8988T (cell line): ENCODE data around the gene TXNIP.

Source experiments
- DNase-seq: peaks from one replicate; pipeline ENCODE4 v3.0.0; 2011

Gene TXNIP

DNA sequence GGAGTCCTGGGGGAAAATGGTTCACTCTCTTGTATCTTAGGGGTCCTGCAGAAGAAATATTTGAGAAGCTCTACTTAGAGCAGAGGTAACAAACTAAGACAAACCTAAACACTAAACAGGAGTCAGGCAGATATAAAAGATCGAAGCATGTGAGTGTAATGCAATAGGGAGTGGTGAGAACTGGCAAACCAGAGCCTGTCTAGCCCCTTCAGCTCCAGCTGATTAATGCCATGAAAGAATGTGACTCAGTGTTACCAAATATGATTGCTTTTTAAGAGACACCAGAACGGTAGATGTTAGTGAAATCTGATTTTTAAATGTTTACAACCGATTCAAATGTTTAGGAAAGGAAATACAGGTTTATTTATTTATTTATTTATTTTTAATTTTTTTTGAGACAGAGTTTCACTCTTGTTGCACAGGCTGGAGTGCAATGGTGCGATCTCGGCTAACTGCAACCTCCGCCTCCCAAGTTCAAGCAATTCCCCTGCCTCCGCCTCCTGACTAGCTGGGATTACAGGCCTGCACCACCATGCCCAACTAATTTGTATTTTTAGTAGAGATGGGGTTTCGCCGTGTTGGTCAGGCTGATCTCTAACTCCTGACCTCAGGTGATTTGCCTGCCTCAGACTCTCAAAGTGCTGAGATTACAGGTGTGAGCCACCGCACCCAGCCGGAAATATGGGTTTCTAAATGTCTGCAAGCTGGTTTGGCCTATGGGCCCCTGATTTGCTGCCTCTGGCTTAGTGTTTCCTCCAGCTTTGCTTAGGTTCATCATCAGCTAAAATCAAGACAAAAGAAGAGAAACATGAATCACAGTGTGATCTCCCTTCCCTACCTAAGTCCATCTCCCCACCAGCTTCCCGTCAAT lies 12.2 kb downstream of the TXNIP start:
- DNase-seq: no peak

DNA sequence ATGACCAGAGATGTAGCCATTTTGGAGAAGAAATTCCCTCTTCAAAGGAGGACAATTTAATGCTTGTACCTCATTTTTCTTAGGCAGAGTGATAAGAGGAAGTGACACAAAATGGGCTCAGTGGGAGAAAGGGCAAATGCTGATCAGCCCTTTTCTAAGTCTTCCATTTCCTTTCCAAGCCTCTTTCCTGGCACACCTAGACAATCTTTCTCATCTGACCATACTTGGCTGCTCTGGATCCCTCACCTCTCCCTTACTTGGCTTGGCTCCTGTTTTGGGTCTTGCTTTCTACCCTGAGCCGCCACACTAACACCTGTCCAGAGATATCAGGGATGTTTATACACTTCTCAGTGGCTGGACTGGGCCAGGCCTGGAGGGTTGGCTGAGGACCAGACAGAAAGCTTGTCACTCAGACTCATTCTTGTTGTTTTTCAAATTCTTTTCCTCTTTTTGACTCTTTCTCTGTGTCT lies 13.1 kb downstream of the TXNIP start:
- no peak for DNase-seq

DNA sequence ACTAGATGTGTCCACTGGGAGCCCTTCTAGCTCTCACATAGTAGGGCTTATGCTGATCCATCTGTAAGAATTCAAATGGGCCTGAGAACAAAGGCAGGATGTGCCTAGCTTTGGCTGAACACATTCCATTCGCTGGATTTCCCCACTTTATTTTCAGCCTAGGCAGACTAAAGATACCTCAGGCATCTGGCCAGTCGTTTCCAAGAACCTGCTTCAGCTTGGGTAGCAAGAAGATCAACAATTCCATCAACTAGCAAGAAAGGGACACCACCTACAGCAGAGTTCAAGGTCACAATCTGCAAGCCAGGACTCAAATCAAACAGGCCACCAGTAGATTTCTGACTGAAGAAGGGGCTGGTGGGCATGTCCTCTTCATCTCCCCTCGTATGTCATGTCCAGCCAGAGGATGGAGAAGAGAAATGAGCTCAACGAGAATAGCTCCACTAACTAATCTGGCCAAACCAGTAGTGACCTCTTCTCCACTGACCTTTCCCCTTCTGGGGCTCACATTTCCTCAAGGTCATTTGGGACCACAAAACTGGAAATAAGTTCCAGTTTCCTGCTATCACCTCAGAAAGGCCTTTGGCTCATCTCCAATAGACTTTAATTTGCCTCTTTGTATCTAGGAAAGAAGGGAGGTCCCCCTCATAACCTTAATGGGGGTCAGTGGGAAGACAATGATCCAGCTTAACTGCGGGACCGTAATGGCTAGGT lies 14.2 kb downstream of the TXNIP start:
- no peak for DNase-seq

- no peak for DNase-seq
Measured at GRCh38 chr1:145980457-145980994, 15.9 kb downstream of the TXNIP start.

DNA sequence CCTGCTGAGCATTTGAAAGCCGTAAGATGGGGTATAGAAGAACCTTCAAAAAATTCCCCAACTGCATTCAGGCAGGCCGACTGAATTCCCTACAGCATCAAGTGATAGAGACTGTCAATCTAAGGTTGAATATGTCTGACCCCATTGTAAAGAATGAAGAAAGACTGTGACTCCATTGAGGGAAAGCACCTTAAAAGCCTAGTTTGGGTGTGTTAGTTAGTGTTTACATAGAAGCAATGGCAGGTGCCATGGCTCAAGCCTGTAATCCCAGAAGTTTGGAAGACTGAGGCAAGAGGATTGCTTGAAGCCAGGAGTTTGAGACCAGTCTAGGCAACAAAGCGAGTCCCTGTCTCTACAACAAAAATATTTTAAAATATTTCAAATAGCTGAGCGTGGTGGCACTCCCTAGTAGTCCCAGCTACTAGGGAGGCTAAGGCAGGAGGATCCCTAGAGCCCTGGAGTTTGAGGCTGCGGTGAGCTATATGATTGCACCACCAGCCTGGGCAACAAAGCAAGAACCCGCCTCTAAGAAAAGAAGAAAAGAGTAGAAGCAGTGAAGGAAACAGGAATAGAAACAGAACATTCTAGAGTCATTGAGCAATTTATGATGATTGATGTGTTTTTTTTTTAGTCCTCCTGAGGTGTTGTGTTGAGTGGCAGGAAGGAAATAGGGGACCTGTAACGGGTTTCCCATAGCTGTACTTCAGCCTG lies 16.5 kb downstream of the TXNIP start:
- DNase-seq: no peak

- DNase-seq: no peak
Measured at GRCh38 chr1:145978854-145979745, 17.3 kb downstream of the TXNIP start.

GRCh38 chr1:145978471-145978853 lies 17.9 kb downstream of the TXNIP start:
- no peak for DNase-seq

DNA sequence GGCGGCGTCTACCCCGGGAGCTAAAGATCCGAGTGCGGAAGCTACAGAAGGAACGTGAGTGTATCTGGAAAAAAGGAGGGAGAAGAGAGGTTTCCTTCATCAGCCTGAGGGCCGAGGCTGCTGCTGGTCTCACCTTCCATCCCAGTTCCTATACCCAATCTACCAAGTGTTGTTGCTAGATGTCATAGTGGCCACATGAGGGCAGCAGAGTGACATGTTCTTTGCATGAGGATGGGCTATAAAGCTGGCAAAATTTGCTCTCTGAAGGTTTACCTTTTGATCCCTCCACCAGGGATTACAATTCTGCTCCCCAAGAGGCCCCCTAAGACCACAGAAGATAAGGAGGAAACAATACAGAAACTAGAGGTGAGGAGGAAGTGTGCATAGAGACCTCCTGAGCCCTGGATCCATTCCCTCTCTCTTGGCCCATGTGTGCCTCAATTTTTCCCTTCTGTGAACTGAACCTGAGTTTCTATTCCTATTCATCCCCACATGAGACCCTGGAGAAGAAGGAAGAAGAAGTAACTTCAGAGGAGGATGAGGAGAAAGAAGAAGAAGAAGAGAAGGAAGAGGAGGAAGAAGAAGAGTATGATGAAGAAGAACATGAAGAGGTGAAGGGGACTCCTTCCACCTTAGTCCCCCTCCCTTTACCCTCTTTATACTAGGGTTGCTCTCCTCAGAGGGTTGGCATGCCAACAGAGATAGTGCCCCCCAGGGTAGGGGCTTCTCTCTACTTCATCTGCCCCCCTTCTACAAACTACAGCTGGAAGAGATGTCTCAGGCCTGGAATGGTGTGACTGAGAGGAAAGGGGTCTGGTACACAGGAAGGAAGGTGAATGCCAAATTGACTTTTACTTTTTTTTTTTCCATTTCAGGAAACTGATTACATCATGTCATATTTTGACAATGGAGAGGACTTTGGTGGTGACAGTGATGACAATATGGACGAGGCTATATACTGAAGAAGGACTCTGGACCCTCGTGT lies 18.6 kb downstream of the TXNIP start:
- peak; percentile 44 for DNase-seq

DNA sequence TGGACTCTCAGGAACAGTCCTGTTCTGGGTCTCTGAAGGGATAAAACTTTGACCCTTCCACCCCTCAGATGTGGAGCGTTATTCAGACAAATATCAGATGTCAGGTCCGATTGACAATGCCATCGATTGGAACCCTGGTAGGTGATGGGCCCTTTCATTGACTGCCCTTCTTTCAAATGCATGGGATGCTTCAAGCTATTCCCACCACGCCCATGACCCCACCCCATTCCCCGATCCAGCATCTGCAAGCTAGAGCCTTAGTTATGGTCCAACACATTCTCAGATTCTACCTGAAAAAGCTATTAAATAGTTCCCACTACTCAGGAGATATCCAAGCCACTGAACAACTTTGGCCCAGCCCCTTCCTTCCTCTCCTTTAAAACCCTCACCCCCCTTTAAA lies 19.4 kb downstream of the TXNIP start:
- DNase-seq: no peak

DNA sequence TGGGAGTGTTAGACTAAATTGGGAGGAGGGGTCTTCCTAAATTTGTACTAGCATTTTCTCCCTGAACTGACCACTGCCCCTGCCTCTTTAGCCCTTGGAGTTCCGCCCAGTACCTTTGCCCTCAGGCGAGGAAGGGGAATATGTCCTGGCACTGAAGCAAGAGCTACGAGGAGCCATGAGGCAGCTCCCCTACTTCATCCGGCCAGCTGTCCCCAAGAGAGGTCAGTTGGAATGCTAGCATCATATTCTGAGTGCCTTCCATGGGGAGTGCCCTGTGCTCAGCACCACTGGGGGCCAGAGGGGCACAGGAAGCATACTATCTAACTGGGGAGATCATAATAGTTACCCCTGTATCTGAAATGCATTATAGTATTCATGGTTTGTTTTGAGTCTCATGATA lies 21.2 kb downstream of the TXNIP start:
- no peak for DNase-seq

DNA sequence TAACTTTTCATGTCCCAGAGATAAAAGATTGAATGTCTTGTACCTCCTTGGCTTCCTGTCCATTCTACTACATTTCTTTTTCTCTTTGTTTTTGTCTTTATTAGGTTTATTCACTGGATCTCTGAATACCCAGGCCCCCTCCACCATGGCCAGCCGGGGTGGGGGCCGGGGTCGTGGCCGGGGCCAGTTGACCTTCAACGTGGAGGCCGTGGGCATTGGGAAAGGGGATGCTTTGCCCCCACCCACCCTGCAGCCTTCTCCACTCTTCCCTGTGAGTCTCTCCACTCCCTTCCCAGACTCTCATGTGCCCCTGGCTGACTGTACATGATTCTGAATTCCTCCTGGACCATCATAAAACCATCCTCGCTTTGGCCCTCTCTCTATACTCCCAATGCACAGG lies 21.7 kb downstream of the TXNIP start:
- DNase-seq: no peak

DNA sequence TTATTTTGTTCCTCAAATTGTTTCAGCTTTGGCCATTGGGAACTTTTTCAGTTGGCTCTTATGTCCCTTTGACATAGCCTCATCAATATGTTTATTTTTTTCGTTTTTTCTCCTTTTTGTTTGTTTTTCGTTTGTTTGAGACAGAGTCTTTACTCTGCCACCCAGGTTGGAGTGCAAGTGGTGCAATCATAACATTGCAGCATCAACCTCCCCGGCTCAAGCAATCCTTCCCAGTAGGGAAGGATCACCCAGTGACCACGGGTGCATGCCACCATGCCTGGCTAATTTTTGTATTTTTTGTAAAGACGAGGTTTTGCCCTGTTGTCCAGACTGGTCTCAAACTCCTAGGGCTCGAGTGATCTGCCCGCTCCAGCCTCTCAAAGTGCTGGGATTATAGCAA lies 23.8 kb downstream of the TXNIP start:
- DNase-seq: no peak

GRCh38 chr1:145967288-145967687 lies 29.1 kb downstream of the TXNIP start:
- no peak for DNase-seq

DNA sequence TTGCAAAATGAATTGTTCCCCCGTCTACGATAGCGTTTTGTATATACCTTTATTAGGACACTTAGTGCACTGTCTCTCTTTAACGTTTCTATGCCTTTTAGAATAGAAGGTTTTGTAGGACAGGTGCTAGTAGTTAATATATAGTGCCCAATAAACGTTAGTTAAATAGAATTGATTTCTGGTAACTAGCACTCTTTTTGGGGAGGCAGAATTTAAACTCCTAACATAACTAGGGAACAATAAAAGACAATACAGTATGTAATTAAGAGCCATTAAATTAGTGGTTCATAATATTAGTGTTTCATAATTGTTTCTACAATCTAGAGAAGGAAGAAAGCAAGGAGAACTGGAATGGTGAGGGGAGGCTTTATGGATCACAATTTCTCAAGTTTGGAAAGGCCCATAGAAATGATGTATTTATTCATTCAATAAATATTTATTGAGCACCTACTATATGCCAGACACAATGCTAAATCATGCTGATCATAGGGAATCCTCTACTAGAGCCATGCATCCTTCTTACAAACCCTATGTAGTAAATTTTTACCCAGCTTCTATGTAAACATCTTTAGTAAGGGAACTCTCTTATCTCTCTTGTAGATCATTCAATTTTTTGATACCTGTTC lies 31.1 kb downstream of the TXNIP start:
- no peak for DNase-seq

DNA sequence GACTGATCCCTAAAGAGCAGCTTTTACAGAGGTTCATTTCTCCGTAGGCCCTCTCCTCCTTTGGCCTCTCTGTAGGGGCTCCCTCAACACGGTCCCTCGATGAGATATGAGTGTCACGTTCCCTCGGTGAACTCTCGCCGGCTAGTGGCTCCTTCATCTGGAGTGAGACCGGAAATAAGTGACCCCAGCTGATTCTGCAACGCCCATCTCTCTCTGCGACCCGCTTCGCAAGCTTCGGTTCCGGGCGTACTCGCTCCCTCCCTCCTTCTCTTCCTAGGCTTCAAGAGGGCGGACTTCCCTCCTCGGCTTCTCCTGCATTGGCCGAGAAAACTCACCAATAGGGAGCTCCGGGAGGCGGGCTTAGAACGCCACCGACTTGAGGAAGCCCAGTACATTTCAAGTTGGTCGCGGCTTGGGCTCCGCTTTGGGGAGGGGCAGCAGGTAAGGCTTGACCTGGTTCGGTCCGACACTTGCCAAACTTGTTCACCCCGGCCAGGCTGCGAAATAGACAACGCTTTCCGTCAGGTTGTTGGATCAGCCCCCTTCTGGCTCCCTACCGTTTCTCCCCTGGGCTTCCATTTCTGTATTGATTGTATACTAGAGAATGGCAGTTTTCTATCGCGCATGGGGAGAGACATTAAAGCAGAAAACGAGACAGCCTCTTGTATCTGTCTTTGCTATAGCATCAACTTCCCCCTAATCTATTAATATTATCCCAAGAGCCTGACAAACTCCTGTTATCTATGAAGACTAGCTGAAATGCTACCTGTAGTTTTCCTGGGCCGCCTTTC lies 31.9 kb downstream of the TXNIP start, which contains the start of the genes ANKRD34A and POLR3GL:
ANKRD34A (minus strand) TSS at position 248 of the 791 bp plus-strand sequence. CDS start 2,816 bp downstream, outside the sequence.
POLR3GL (plus strand) TSS at position 363 of the 791 bp plus-strand sequence. CDS start 10,176 bp downstream, outside the sequence.
- DNase-seq: peak; percentile 69

- DNase-seq: peak; percentile 47
Measured at GRCh38 chr1:145963265-145964019, 32.9 kb downstream of the TXNIP start.

GRCh38 chr1:145962157-145963102 lies 33.9 kb downstream of the TXNIP start:
- peak; percentile 46 for DNase-seq
